GM10847 (cell line): Measurements from ENCODE around the gene B3GALT6.

Experiments
- POLR2A ChIP-seq: IDR thresholded peaks from 2 replicates; pipeline ENCODE4 v1.6.1; 2011; ENCODE audit not compliant: insufficient read length; ENCODE audit errors: extremely low read depth

The B3GALT6 gene

DNA sequence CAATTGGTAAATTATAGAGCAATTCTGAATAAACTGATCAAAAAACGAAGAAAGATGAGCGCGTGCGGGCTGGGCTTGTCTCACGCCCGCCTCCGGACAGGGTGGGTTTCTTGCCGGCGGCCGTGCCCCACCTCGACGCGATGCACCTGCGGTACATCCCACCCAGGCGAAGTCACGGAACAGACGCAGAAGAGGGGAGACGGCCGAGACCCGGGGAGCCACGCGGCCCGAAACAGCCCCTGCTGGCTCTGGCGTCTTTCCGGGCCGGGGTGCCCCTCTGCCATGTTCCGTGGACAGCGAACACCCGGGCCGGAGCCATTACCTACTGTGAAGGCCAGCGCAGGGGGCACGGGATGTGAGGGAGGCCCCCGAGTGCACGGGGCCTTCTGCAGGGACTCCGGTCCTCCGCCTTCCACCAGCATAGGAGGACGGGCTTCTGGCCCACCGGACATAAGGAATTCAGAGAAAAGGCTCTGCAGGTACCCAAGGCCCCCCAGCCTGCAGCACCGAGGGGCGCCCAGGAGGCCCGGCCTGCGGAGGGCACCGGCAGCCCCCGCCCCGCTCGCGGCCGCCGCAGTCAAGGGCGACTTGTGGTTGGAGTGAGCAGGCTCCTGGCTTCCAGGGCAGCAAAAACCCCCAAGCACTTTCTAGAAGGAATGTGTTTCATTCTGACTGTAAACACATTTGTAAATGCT lies 22.1 kb downstream of the B3GALT6 start:
- no peak for TF ChIP-seq POLR2A

DNA sequence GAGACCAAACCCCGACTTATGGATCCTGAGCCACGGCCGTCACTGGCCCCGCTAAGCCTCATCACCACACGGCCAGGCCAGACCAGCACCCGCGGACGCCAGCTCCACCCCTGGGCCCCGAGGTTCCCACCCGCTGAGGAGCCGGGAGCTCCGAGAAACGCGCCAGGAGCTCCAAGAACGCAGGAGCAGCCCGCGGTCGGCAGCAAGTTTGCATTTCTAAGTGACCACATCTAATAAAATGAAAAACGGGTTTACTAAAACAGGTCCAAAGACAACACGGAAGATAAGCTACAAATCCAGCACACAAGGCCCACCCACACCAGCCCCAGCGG lies 22.6 kb downstream of the B3GALT6 start:
- no peak for TF ChIP-seq POLR2A

DNA sequence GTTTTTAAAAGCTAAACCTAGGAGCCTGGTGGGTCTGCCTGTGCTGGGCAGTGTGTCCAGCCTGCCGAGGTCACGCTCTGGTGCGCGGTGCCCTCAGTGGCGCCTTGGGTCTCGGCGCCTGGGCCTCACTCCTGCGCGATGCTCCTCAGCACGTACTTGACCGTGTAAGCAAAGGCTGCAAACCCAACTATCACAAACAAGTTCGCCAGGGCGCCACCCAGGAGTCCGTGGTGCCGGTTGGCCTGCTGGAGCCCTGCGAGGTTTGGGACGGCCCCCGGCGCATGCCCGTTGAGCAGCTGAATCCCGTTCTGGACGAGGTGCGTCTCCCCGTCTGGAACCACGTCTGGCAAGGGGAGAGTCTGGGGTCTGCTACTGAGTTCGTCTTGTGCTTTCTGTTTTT lies 23.0 kb downstream of the B3GALT6 start:
- TF ChIP-seq POLR2A, result no peak

DNA sequence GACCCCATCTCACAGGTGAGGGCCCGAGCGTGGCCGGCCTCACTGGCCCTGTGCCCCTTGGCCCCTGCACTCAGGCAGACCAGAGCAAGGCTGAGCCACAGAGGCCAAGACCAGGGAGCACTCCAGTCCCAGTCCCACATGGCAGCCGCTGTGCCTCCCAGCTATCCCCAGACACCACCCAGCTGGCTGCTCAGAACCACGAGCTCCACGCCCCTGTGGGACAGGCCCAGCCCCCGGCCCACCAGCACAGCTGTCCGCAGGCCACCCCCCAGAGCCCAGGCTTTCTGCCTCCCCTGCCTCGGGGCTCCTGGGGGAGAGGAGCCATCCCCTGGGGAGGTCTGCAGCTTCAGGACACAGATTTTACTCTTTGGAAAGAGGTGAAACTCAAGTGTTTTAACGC lies 23.6 kb downstream of the B3GALT6 start:
- TF ChIP-seq POLR2A, result no peak

DNA sequence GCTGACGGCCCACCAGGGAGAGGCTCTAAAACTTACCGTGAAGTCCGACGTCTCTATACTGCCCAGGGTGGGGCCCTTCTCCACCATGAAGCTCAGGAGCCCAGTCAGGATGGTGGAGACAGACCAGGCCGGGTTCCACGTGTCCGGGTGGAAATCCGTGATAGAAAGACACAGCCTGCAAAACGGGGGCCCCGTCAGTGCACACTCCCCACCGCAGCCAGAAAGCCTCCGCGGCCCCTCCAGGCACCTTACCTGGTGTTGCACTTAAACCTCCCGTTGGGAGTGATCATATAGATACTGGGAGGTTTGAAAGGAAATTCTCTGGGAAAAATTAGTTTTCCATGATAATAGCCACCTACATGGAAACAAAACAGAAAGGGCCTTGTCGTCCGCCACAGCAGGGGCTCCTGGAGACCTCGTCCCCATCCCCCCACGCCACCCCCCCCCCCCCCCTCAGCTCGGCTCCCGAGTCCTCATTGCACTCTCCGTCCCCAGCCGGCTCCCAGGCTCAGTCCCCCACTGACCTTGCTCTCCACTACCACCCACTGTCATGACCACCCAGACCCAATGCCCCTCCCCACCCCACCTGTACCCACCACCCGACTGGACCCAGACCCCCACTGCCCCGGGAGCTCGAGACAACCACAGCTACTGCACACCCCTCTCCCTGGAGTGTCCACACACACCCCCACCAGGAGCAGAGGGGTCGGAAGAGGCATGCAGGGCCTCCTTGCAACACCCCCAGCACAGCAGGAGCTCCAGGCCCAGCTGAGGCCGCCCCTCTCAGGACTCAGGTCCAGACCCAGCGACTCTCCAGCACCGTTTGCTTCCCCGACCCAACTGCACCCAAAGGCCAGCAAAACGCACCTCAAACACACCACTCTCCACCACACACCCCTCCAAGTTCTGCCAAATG lies 25.2 kb downstream of the B3GALT6 start:
- TF ChIP-seq POLR2A, result no peak

DNA sequence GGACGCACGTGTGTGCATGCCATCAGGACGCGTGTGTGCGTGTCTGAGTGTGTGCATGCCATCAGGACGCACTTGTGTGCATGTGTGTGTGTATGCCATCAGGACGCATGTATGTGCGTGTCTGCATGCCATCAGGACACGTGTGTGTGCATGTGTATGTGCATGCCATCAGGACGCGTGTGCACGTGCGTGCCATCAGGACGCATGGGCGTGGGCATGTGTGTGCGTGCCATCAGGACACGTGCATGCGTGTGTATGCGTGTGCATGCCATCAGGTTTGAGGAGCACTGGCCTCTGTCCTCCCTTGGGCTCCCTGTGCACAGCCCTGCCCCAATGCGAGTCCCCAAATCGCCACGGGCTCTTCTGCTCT lies 27.1 kb downstream of the B3GALT6 start:
- TF ChIP-seq POLR2A, result no peak

DNA sequence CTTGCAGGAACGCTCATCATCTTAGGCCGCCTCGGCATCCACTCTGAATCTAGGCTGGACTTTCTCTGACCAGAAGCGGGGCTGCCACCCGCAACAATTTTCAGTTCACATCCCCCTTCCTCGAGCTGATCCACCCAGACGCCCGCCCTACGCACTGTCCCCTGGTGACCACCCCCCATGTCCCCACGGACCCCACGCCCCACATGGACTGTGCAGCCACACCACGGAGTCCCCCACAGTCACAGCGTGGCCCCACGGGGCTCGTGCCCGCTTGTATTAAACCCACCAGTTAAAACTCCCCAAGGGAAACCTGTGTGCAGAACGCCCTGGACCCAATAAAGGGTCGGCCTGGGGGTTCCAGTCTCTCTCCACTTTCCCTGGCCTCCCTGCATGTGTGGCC lies 27.5 kb downstream of the B3GALT6 start:
- TF ChIP-seq POLR2A, result no peak

DNA sequence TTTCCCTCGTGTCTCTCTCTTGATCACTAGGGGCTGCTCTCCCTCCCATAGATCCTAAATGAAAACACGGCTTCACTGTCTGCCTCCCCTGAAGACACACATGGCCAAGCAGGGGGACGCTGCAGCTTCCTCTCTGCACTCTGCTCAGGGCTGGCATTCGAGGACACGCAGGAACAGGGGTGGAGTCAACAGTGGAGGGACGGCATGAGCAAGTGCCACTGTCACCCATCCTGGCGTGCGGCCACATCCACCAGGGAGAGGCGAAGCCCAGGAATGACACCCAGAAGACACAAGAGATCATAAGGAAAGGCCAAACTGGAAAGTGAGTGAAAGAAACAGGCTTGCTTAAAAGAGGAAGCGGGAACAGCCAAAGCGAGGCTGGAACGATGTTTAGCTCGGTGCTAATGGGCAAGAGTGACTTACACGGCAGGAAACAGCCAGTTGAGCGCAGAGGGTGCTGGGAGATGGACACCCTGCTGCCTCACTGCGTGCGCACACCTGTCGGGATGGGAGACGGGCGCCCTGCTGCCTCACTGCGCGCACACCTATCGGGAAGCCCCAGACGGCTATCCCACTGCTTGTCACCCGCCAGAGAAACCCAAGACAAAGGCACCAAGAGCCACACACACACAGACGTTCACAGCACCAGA lies 28.0 kb downstream of the B3GALT6 start:
- no peak for TF ChIP-seq POLR2A

DNA sequence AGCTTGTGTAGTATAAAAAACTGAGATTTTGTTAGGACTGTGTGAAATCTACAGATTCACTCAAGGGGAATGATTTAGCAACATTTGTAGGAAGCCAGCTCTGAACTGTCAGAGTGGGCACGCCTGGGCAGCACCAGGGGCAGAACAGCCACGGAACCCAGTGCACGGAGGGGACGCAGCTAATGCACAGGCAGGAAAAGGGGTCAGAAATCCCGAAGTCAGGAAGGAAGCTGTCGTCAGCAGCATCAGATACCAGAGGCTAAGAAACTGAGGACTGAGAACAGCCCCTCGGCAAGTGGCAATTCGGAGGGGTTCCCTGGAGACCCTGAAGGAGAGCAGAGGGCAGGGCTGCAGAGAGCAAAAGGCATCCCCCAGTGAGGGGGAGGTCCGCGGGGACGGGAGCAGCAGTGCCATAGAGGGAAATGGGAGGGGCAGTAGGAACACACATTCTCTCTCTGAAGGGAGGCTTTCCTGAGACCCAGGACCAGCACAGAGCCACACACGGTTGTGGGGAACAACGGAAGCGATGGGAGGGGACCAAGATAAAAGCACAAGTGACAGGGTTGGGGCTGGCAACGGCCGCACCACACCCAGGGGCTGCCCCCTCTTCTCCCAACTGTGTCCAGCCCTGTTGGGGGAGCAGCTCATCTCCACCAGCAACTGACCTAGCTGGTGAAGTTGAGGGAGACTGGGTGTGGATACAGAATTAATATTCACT lies 29.0 kb downstream of the B3GALT6 start:
- no peak for TF ChIP-seq POLR2A

DNA sequence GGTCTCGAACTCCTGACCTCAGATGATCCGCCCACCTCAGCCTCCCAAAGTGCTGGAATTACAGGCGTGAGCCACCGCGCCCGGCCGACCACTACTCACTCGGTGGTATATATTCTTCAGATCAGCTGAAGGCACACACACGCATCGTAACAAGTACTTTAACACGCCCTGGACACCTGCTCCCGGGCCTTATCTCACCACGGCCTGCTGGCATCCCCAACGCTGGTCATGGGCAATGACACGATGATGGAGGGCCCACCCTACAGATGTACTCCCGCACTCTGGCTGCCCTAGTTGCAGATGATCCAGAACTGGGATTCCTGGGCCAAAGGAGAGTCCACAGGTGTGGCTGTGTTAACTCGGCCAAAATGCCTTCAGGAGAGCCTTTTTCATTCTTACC lies 30.0 kb downstream of the B3GALT6 start:
- TF ChIP-seq POLR2A, result no peak

DNA sequence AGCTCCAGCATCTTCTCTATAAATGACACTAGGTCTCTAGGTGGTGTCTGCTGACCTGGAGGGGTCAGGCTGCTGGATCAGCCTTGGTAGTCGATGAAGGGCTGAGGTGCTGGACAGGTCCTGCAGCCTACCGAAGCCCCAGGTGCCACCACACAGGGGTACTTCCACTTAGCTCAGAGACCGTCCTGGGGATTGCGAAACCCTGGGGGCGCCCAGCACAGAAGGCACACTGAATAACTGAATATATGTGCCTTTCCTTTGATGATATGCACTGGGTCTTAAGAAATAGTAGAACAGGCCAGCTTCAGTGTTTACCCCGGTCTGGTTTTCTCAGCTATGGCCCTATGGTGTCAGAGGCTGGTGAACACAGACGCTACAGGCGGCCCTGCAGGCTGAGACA lies 30.7 kb downstream of the B3GALT6 start:
- no peak for TF ChIP-seq POLR2A

DNA sequence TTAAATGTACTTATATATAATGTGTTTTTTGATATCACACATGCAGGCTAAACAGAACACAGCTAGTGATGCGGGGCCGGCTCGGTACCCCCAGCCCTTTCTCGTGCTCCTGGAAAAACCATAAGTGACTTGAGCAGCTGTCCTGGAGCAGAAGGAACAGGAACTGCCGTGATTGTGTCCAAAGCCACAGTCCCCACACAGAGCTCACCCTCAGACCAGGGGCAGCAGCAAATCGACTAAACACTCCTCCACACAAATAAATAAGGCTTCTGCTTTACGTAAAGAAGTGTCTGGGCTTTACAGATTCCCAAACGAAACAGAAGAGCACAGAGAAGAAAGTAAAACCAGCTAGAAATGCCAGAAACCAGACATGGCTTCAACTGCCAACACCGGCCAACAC lies 32.0 kb downstream of the B3GALT6 start:
- no peak for TF ChIP-seq POLR2A

DNA sequence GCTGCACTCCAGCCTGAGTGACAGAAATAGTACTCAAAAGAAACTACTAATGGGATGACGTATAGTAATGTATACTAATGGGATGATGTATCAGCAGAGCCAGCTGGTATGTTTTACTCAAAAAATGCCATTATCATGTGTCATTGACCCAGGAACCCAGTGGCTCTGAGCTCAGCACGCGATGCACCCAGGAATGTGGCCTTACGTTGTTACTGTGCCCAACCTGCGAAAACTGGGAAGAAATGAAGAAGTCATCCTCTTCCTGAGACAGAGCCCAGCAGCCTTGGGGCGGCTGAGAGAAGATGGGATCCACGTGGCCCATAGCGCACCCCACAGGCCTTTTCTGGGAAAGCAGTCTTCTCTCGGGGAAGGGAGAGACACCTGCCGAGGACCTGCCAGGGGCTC lies 32.8 kb downstream of the B3GALT6 start:
- no peak for TF ChIP-seq POLR2A

DNA sequence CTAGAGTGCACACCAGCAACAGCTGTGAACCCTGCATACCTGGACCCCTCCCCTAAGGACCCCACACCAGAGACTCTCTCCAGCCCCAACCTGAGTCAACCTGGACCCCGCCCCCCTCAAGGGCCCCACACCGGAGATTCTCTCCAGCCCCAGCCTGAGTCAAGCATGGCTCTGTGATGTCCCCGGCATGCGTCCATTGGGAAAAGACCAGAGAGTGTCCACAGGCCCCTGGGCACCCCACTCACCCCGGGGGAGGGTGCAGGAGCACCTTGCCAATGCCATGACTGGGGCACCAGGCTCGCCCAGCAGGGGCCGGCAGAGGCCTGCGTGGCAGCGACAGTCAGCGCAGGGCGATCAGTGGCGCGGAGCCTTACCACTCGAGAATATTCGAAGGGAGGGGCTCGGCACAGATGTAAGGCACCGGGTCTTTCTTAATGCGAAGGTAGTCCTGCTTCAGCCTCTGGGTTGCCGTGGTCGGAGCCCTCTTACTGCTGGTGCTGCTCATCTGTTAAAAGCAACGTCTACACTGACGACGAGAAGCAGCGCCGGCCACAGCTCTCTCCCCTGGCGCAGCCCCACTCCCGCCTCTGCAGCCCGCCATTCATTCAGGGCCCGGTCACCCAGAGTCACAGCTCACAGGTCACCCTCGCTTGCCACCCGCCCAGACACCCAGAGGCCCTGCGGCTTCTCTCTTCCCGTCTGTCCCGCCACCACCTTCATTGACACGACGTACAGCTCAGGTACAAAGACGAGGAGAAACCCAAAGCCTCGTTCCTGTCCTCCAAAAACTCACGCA lies 35.6 kb downstream of the B3GALT6 start:
- TF ChIP-seq POLR2A, result no peak

DNA sequence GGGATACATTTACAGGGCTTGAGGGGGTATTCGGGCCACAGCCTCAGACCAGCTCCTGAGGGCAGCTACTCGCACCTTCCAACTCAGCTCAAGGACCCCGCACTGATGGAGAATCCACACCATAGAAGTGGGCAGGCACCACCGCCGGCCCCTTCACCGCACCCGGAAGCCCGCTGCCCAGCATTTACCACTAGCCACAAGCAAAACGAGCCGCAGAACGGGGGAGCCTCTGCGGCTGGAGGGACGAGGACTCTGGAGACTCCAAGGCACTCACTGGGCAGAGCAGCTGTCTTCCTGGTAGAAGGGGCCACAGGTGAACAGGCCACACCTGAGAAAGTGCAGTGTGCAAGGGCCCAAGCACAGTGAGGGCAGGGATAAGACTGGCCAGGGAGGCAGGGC lies 36.2 kb downstream of the B3GALT6 start:
- TF ChIP-seq POLR2A, result no peak

DNA sequence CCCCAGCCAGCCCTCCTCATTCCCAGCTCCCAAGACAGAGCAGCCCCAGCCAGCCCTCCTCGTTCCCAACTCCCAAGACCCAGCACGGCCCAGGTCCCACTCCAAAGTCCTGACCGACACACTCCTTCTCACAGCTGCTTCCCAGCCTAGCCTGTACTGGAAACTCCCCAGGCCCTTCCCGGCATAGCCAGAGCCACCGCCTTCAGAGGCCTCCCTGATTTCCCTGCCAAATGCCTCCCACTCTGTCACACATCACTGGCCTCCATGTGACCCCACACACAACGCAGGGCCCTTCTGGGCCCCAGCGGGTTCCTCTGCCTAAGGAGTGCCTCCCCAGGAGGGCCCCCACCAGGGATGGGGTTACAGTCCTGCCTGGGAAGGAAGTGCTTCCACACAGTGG lies 38.8 kb downstream of the B3GALT6 start:
- no peak for TF ChIP-seq POLR2A
